GM19035 (cell line): ENCODE results near the gene RBP5.

Experiments used
- ATAC-seq: cut with Tn5 transposase; IDR thresholded peaks from one replicate; pipeline ENCODE4 v1.9.1; 2021; ENCODE audit not compliant: unreplicated experiment

Gene RBP5

GRCh38 chr12:7146228-7146627, 17.5 kb upstream of the RBP5 start:
- ATAC-seq: no peak

DNA sequence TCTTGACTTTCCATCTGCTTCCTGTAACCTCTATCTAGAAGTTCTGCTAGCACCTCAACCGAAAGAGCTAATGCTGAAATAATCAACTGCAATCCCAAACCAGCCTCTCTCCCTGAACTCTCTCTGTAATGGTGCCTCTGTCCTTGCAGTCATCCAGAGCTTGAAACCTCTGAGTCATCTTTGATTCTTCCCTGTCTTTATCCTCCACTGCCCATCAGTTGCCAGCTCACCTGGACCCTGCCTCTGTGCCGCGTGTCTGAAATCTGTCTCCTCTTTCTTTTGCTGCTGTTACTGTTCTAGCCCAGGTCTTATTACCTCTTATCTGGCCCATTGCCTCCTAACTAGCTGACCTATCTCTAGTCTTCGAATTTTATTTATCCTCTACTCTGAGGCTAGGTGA, 17.0 kb upstream of the RBP5 start:
- ATAC-seq: no peak

- no peak for ATAC-seq
Measured at GRCh38 chr12:7144414-7145120, 15.9 kb upstream of the RBP5 start.

DNA sequence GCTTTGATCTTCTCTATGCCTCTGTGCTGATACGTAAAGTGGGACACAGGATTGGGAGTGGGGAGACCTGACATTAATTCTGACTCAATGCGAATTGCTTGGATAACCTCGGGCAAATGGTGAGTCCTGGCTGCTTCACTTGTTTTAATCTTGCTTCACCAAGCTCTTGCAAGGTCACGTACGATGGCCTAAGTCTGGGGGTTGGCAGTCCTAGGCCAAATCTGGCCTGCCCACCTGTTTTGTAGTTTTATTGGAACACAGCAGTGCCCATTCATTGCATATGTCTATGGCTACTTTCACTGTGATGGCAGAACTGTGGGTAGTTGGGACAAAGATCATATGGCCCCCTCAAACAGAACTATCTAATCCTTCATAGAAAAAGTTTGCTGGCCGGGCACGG, 14.9 kb upstream of the RBP5 start:
- ATAC-seq: no peak

DNA sequence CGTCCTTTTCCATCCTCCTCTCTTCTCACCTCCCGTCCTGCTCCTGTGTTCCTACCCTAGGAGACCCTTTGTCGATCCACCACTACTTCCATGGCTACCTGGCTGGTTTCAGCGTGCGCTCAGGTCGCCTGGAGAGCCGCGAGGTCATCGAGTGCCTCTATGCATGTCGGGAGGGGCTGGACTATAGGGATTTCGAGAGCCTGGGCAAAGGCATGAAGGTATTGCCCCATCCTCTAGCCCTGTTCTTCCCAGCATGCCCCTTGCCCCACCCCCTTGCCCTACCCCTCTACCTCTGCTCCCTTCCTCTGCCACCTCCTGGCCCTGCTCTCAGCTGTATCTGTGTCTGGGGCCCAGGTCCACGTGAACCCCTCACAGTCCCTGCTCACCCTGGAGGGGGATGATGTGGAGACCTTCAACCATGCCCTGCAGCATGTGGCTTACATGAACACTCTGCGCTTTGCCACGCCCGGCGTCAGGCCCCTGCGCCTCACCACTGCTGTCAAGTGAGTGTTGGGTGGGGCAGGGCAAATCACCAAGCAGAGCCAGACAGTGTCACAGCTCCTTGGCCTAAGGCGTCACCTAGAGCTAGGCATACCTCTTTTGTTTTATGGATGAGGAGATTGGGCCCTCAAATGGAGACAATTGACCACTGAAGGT, 14.2 kb upstream of the RBP5 start:
- ATAC-seq: no peak

DNA sequence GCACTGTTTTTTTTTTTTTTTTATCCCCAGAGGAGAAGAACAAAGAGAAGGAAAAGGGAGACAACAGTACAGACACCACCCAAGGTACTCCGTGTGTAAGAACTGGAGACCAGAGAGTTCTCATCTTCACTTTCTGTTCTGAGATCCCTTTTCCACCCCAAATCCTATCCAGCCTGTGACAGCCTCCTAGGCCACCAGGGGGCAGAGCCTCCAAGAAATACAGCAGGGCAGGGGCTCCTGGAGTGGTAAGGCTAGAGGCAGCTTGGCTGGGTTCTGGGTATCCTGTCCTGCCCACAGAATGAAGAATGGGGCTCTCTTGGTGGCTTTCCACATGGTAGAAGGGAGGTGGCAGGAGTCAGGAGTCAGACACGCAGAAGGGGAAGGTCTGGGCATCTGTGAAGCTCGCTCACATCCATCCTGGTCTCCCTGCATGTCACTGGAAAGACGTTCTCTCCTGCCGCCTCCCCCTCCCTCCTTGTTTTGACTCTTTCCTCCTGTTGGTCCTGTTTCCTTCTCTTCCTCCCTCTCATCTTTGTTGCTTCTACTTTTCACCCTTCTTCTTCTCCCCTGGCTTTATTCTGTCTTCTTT, 13.5 kb upstream of the RBP5 start:
- no peak for ATAC-seq

DNA sequence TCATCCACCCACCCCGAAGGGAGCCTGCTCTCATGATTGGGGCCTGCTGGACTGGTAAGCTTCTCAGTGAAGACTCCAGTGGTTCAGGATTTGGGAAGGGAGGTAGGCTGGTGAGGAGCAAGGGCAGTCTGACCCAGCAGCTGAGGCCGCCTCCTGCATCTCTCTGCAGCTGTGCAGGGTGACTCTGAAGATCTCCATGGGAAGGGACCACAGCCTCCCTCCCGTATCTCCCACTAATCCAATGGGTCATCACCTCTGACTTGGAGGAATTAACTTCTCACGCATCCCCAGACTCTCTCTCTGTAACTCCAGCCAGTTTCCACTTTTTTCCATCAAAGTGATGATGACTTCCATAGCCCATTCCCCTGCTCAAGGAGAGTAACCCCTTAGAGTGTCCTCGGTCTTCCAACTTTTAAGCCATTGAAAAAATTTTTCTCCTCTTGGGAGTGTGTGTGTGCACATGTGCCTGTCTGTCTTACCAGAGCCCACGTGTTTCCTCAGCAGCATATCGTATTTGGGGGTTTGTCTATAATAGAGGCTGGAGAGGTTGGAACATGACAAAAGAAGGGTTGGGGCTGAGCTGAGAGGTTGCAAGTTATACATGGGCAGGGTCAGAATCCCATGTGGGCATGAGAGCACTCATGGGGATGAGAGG, 12.8 kb upstream of the RBP5 start:
- ATAC-seq: no peak

GRCh38 chr12:7139200-7139599, 10.5 kb upstream of the RBP5 start:
- ATAC-seq: no peak

- ATAC-seq: no peak
Measured at GRCh38 chr12:7137908-7138307, 9.2 kb upstream of the RBP5 start.

DNA sequence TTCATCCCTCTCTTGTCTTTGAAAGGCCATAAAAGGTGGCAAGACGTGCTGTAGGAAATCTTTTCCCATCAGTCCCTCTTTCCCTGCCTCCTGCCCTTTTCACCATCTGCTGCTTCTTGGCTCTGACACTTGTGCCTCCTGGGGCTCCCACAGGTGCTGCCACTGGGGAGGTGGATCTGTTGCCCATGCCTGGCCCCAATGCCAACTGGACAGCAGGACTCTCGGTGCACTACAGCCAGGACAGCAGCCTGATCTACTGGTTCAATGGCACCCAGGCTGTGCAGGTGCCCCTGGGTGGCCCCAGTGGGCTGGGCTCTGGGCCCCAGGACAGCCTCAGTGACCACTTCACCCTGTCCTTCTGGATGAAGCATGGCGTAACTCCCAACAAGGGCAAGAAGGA, 8.0 kb upstream of the RBP5 start:
- ATAC-seq: no peak

DNA sequence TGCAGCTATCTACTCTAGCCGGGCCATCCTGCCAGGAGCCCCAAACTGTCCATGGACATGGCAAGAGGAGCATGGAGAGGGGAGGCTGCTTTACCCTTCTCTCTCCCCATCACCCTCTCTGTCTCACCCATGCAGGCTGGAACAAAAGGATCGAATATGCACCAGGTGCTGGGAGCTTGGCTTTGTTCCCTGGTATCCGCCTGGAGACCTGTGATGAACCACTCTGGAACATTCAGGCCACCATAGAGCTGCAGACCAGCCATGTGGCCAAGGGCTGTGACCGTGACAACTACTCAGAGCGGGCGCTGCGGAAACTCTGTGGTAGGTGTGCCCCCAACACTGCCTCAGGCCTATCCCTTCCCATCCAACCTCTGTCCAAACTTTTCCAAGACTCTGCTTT, 7.4 kb upstream of the RBP5 start:
- ATAC-seq: no peak

GRCh38 chr12:7134396-7135166, 5.9 kb upstream of the RBP5 start:
- no peak for ATAC-seq

DNA sequence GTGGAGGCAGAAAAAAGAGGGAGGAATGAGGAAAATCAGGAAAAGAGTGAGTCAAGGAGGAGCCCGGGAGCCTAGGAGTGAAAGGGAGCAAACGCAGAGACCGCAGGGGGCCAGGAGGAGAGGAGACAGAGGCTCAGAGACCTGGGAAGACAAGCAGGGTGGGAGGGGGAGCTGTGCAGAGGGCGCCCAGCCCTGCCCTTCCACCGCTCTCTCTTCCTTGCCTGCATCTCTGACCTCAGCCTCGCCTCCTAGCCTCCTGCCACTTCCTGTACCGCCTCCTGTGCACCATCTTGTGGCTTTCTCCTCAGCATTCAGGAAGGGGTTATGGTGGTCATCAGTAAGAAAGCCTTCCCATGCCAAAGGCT, 2.8 kb upstream of the RBP5 start:
- no peak for ATAC-seq

- no peak for ATAC-seq
Measured at GRCh38 chr12:7130701-7131501, 2.2 kb upstream of the RBP5 start.

DNA sequence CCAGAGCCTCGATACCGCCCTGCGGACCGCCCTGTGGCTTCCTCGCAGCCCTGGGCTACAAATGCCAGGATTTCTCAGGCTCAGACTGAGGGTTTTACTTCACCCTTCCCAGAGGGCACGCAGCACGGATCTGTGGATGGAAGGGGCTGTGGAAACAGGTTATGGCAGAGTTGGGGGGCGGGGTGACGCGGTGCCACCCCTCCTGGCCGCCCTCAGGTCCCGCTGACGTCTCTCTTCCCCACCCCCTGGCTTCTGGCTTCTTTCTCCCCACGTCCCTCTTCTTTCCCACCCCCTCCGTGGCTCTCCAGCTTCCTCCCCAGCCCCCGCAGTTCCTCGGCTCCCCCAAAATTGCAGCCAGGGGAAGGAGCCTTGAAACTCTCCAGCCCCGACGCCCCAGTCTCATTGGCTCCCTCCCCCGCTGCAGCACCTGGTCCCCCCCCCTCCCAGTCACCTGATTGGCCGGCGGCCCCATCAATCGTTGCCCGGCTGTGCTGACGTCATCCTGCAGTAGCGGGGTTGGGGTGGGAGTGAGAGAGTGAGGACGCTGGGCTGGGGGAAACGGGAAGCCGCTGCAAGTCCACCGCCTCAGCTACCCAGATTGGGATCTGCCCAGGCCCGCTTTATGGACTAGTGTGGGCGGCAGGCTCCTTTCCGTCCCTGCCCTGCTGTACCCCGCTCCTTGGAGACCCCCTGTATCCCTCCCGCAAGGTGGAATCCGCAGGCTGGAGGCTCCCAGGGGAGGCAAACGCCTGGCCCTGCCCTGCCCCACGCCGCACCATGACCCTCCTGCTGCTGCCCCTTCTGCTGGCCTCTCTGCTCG, 1.4 kb upstream of the RBP5 start, which contains the start of gene CLSTN3:
Gene CLSTN3, plus strand, starts transcription at position 500 of the 820 bp plus-strand sequence. Its CDS starts 278 bp downstream, at position 778.
- ATAC-seq: peak; percentile 76

- ATAC-seq: no peak
Measured at GRCh38 chr12:7129287-7129871, 690 bp upstream of the RBP5 start.

GRCh38 chr12:7127916-7128626, 618 bp downstream of the RBP5 start:
- no peak for ATAC-seq

GRCh38 chr12:7125632-7126227, 3.0 kb downstream of the RBP5 start:
- ATAC-seq: no peak
